Right atrium auricular region (tissue), 2 donors: ENCODE measurements around the gene EIF3I. TPM values are rescaled to one million over a fixed set of nuclear protein-coding genes. Genes with fewer than 3 reads are reported as not detected.
A peak's percentile ranks its signal among the peaks of the same experiment; 100 is the strongest.

Experiments used
- DNase-seq: peaks from one replicate; pipeline ENCODE4 v3.0.0-alpha.2; 2019; ENCODE audit warnings: low spot score
- H3K27ac ChIP-seq, 2 donors: fragments of 200-600 bp; sonication (generic); 1 replicate in 1 of 2; 2 replicates in 1 of 2; pipeline ENCODE4 v1.5.1; 2016 to 2019
- H3K27me3 ChIP-seq, 2 donors: fragments of 200-600 bp; sonication (generic); one replicate each; pipeline versions ENCODE4 v1.5.1 to v1.6.0; 2017 to 2019
- H3K36me3 ChIP-seq: fragments of 200-600 bp; sonication (generic); one replicate; pipeline ENCODE4 v1.5.1; 2016
- H3K4me1 ChIP-seq, 2 donors: fragments of 200-600 bp; sonication (generic); one replicate each; pipeline versions ENCODE4 v1.5.1 to v1.6.0; 2017 to 2019
- H3K4me3 ChIP-seq, 2 donors: fragments of 200-600 bp; sonication (generic); 1 replicate in 1 of 2; 2 replicates in 1 of 2; pipeline ENCODE4 v1.5.1; 2017 to 2019; ENCODE audit warnings: mild to moderate bottlenecking in 1 of 2, moderate library complexity in 1 of 2
- H3K9me3 ChIP-seq, 2 donors: fragments of 200-600 bp; sonication (generic); one replicate each; pipeline ENCODE4 v1.5.1; 2019
- total RNA-seq, 2 donors: library from RNA; depleted of rRNA; stranded (reverse); fragments of >200 nt; gene quantifications; one replicate each; pipeline ENCODE4 v1.1.0, GENCODE V29; 2016
- TF ChIP-seq, protein P1 (sequence below), 2 donors: fragments of 200-600 bp; sonication (generic); IDR thresholded peaks; one replicate each; pipeline ENCODE4 v1.5.1; 2019; ENCODE audit warnings: antibody characterized with exemption in 2 of 2

The EIF3I gene
- total RNA-seq, 2 donors from 2014 or later = 123 to 131 TPM

DNA sequence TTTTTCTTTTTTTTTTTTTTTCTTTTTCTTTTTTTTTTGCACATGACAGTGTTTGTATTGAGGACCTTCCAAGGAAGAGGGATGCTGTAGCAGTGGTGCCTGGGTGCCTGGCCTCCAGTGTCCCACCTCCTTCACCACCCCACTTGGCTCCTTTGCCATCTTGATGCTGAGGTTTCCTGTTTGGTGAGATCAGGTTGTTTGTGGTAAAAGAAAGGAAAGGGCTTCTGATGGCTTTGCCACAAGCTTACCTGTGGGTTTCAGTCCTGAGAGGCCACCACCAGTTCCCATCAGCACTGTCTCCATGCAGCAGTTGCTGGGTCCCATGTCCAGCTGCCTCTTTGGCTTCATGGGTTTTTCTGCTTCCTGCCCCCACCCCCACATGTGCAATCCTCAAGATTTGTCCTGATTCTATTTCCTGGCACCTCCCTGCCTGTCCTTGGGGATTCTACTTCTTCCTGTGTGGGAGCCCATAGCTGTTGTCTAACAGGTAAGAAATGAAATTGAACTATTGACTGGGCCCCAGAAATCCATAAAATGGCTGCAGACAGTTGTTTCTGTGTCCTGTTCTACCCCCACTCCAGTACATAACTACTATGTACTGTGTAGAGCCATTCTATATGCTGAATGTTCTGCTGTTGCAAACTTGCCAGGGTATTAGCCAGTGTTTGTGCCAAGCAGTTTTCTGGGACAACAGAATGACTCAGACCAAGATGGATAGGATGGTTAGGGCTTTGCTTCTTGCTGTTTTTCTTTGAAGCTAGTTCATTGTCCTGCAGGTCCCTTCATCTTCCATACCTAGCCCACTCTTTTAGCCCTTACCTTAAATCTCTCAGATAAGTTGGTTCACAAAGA lies 26.0 kb upstream of the EIF3I start:
- Histone ChIP-seq H3K4me1 (peaks cover 0 to 25% of the 10 kb centered on the region in 2 donors), H3K9me3 (no peaks in the 10 kb centered on the region), H3K36me3 (peaks cover 63% of the 10 kb centered on the region), H3K27me3 (no peaks in the 10 kb centered on the region), H3K4me3 (no peak overlapping the region), H3K27ac (no peak overlapping the region)
- TF ChIP-seq, protein P1, sequence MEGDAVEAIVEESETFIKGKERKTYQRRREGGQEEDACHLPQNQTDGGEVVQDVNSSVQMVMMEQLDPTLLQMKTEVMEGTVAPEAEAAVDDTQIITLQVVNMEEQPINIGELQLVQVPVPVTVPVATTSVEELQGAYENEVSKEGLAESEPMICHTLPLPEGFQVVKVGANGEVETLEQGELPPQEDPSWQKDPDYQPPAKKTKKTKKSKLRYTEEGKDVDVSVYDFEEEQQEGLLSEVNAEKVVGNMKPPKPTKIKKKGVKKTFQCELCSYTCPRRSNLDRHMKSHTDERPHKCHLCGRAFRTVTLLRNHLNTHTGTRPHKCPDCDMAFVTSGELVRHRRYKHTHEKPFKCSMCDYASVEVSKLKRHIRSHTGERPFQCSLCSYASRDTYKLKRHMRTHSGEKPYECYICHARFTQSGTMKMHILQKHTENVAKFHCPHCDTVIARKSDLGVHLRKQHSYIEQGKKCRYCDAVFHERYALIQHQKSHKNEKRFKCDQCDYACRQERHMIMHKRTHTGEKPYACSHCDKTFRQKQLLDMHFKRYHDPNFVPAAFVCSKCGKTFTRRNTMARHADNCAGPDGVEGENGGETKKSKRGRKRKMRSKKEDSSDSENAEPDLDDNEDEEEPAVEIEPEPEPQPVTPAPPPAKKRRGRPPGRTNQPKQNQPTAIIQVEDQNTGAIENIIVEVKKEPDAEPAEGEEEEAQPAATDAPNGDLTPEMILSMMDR (IDR thresholded peaks at IDR 0.05) = no peak
- DNase-seq = no peak

DNA sequence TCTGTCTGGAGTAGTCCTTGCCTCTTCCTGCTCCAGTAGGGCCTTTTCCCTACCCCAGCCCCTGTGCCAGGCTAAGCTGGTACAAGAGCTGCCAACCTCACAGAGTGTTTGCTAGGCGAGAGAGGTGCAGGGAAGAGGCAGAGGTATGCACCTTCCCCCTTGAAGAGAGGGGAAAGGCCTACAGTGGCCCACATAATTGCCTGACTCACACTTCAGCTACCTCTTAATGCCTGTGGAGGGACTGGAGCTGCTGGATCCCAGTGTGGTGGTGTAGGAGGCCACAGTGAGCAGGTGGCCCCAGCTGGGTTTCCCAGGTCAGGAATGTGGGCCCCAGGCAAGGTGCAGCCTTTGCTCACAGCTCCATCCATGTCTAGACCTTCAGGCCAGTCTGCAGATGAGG lies 25.1 kb upstream of the EIF3I start:
- no peak overlapping the region for H3K4me3 ChIP-seq
- H3K27ac ChIP-seq = no peak overlapping the region
- H3K36me3 ChIP-seq = peaks cover 55% of the 10 kb centered on the region
- TF ChIP-seq, protein P1 (IDR thresholded peaks at IDR 0.05) = no peak
- no peaks in the 10 kb centered on the region for H3K27me3 ChIP-seq
- peaks cover 0 to 34% of the 10 kb centered on the region in 2 donors for H3K4me1 ChIP-seq
- DNase-seq = no peak
- no peaks in the 10 kb centered on the region for H3K9me3 ChIP-seq

DNA sequence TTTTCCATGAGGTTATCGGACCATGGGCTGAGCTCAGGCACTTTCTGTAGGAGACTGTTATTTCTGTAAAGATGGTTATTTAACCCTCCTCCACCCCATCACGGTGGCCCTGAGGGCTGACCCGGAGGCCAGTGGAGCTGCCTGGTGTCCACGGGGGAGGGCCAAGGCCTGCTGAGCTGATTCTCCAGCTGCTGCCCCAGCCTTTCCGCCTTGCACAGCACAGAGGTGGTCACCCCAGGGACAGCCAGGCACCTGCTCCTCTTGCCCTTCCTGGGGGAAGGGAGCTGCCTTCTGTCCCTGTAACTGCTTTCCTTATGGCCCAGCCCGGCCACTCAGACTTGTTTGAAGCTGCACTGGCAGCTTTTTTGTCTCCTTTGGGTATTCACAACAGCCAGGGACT lies 24.4 kb upstream of the EIF3I start:
- Histone ChIP-seq H3K9me3 (no peaks in the 10 kb centered on the region), H3K36me3 (peaks cover 47% of the 10 kb centered on the region), H3K27me3 (no peaks in the 10 kb centered on the region), H3K4me3 (no peak overlapping the region), H3K4me1 (peaks cover 0 to 36% of the 10 kb centered on the region in 2 donors), H3K27ac (peak overlapping the region in 1 of 2 donors; percentile 91)
- DNase-seq = no peak
- TF ChIP-seq, protein P1 (IDR thresholded peaks at IDR 0.05) = no peak

DNA sequence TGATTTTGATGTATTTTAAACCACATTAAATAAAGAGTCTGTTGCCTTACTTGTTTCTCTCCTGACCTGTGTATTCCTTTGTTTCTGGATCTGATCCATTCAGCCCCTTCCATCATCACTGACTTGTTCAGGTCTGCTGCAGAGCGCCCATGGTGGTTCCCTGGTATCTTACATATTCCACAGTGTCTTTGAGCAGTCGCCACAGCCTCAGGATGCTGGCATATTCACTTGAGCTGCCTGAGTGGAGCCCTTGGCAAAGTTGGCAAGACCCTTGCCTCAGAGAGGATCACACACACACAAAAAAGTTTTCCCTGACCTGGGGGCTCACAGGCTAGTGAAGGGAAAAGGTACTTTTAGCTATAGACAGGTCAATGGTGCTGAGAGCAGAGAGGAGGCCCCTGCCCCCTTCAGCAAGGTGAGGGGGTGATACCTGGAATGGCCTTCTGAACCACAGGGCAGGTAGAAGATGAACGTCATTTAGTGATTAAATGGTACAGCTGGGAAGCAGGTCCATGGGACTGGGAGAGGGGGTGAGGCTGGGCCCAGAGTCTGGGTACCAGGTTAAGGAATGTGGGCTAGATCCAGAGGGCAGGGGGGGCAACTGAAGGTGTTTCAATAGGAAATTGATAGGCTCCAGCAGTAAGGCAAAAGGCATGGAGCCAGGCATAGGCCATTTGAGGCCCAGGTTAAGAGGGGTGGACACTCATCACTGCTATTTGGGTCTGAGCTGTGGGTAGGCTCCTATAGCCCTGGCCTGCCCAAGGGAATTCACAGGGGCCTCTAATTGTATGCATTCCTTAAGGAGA lies 23.8 kb upstream of the EIF3I start:
- Histone ChIP-seq H3K4me3 (no peak overlapping the region), H3K9me3 (no peaks in the 10 kb centered on the region), H3K27ac (peak overlapping the region; percentile 91 to 93), H3K27me3 (no peaks in the 10 kb centered on the region), H3K36me3 (peaks cover 41% of the 10 kb centered on the region), H3K4me1 (peaks cover 0 to 36% of the 10 kb centered on the region in 2 donors)
- TF ChIP-seq, protein P1 (IDR thresholded peaks at IDR 0.05) = no peak
- no peak for DNase-seq

DNA sequence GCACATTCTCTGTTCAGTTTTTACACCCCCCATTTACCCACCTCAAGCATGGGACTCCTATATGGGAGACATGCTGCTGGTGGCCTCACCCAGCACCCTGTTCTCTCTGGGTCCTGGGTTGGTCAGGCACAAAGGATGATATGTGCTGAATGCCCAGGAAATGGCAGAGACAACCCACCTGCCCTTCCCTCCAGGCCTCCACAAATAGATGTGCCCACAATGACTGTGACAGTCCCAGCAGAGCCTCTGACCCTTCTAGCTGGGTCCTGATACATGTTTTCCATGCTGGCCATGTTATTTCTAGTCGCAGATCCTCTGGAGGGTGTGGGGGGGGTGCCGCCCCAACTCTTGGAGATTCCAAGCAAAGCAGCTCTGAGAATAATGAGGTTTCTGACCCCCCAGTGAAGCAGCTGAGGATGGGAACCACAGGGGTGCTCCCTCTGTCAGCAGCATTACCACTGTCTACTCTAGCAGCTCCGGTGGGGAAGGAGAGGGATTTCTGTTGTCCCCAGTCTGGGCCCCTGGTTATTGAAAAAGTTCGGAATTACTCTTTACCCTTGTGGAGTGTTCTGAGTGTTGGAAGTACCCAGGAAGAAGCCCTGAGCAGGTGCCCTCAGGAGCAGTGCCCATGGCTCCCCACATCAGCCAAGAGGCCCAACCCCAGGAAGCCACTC lies 23.0 kb upstream of the EIF3I start:
- TF ChIP-seq, protein P1 (IDR thresholded peaks at IDR 0.05) = no peak
- peaks cover 34% of the 10 kb centered on the region for H3K36me3 ChIP-seq
- no peak for DNase-seq
- no peak overlapping the region for H3K4me3 ChIP-seq
- H3K4me1 ChIP-seq = peaks cover 0 to 36% of the 10 kb centered on the region in 2 donors
- H3K27ac ChIP-seq = peak overlapping the region; percentile 91 to 93
- H3K27me3 ChIP-seq = no peaks in the 10 kb centered on the region
- no peaks in the 10 kb centered on the region for H3K9me3 ChIP-seq
